Tibial nerve (tissue), 4 donors: ENCODE measurements around the gene CPEB3.

Source experiments
- EP300 ChIP-seq, 2 donors: sonication (generic); formaldehyde crosslinking; IDR thresholded peaks; one replicate each; pipeline ENCODE4 v1.6.1; 2017; ENCODE audit warnings: antibody characterized with exemption in 2 of 2, mild to moderate bottlenecking in 1 of 2
- TF ChIP-seq, protein P1 (sequence below), 5 experiments: fragments of 200-600 bp in 3 of 5; fragments of 450-650 bp in 2 of 5; sonication (generic) in 3 of 5; IDR thresholded peaks; one replicate each; pipeline ENCODE4 v1.5.1; 2016 to 2019; ENCODE audit warnings: antibody characterized with exemption in 5 of 5, mild to moderate bottlenecking in 3 of 5, moderate library complexity in 2 of 5

DNA sequence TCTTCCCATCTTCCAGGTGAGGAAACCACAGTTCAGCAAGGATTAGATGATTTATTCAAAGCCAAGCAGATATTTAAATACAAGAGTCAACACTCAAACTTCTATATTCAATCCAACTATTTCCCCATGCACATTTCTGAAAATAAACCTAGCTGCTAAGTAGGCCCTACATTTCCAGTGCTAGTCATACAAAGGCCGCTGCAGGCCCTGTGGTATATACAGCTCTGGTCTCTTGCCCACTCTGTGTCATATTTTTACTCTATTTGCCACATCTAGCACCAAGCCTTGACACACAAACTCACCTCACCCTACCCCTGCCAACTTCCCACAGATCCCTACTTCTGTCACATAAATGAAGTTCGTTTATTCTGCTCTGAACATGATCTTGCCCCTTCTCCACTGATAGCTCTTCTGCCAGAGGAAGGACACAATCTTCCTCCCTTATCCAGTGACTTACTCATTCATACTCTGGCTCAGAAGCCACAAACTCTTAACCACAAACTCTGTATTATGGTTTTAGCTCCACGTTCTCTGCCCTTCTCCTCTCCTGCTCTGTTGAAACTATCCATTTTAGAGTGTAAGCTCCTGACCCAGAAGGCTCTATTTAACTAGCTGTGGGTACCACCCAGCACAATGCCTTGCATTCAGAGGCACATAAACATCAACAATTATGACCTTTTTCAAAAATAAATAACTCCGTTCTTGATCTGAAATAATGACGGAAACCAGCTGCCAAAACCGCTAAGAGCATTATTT lies 180.7 kb downstream of the CPEB3 start:
- TF ChIP-seq, protein P1, sequence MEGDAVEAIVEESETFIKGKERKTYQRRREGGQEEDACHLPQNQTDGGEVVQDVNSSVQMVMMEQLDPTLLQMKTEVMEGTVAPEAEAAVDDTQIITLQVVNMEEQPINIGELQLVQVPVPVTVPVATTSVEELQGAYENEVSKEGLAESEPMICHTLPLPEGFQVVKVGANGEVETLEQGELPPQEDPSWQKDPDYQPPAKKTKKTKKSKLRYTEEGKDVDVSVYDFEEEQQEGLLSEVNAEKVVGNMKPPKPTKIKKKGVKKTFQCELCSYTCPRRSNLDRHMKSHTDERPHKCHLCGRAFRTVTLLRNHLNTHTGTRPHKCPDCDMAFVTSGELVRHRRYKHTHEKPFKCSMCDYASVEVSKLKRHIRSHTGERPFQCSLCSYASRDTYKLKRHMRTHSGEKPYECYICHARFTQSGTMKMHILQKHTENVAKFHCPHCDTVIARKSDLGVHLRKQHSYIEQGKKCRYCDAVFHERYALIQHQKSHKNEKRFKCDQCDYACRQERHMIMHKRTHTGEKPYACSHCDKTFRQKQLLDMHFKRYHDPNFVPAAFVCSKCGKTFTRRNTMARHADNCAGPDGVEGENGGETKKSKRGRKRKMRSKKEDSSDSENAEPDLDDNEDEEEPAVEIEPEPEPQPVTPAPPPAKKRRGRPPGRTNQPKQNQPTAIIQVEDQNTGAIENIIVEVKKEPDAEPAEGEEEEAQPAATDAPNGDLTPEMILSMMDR (IDR thresholded peaks at IDR 0.05), result no peak
- TF ChIP-seq EP300 (IDR thresholded peaks at IDR 0.05), result no peak
